ENCODE measurements around the gene VPS54. TPM values are rescaled to one million over a fixed set of nuclear protein-coding genes. Genes with fewer than 3 reads are reported as not detected.

The VPS54 gene
- total and polyA plus RNA-seq, 4 donors, result 12.5 to 49.3 (median 15.7) TPM

GRCh38 chr2:64029116-64029665, 10.0 kb upstream of the VPS54 start:
- DNase-seq (no peak), ATAC-seq (ENCODE audit: insufficient read depth, low FRiP score) (no peak)
- 94 to 95% methylated on average over 2 of the region's 2 CpGs for WGBS, 2 donors
- TF ChIP-seq CTCF (IDR thresholded peaks at IDR 0.05; ENCODE audit: control extremely low read depth, extremely low read depth), result no peak
- H3K27ac ChIP-seq (ENCODE audit: low read depth in 1 of 2, low read length in 1 of 2), result no peak overlapping the region
- no peaks in the 10 kb centered on the region for H3K36me3 ChIP-seq (ENCODE audit: control insufficient read depth in 4 of 4, insufficient read depth in 4 of 4, low read length in 4 of 4)
- H3K4me1 ChIP-seq (ENCODE audit: control insufficient read depth in 5 of 5, insufficient read depth in 5 of 5, low read length in 5 of 5), result no peaks in the 10 kb centered on the region
- no peaks in the 10 kb centered on the region for H3K9me3 ChIP-seq (ENCODE audit: control insufficient read depth in 4 of 4, insufficient read depth in 3 of 4, low read length in 3 of 4)
- H3K9ac ChIP-seq (ENCODE audit: insufficient read depth in 1 of 2, low read length in 2 of 2), result no peak overlapping the region
- no peak overlapping the region for H3K4me3 ChIP-seq
- no peaks in the 10 kb centered on the region for H3K27me3 ChIP-seq (ENCODE audit: control insufficient read depth in 3 of 3, insufficient read depth in 3 of 3, low read length in 2 of 3)

GRCh38 chr2:64025741-64026140, 6.5 kb upstream of the VPS54 start:
- Histone ChIP-seq H3K27me3 (ENCODE audit: control insufficient read depth in 3 of 3, insufficient read depth in 3 of 3, low read length in 2 of 3) (no peaks in the 10 kb centered on the region), H3K4me1 (ENCODE audit: control insufficient read depth in 5 of 5, insufficient read depth in 5 of 5, low read length in 5 of 5) (peaks cover 0 to 5% (median 0%) of the 10 kb centered on the region in 5 donors), H3K9ac (ENCODE audit: insufficient read depth in 1 of 2, low read length in 2 of 2) (no peak overlapping the region), H3K4me3 (no peak overlapping the region), H3K9me3 (ENCODE audit: control insufficient read depth in 4 of 4, insufficient read depth in 3 of 4, low read length in 3 of 4) (no peaks in the 10 kb centered on the region), H3K27ac (ENCODE audit: low read depth in 1 of 2, low read length in 1 of 2) (no peak overlapping the region), H3K36me3 (ENCODE audit: control insufficient read depth in 4 of 4, insufficient read depth in 4 of 4, low read length in 4 of 4) (no peaks in the 10 kb centered on the region)
- ATAC-seq (ENCODE audit: insufficient read depth, low FRiP score), result no peak
- DNase-seq, result no peak
- 61 to 73% methylated on average over 3 of the region's 3 CpGs for WGBS, 2 donors
- TF ChIP-seq CTCF (IDR thresholded peaks at IDR 0.05; ENCODE audit: control extremely low read depth, extremely low read depth), result no peak

GRCh38 chr2:64024259-64024949, 5.2 kb upstream of the VPS54 start:
- ATAC-seq (ENCODE audit: insufficient read depth, low FRiP score), result no peak
- Histone ChIP-seq H3K27me3 (ENCODE audit: control insufficient read depth in 3 of 3, insufficient read depth in 3 of 3, low read length in 2 of 3) (no peaks in the 10 kb centered on the region), H3K4me1 (ENCODE audit: control insufficient read depth in 5 of 5, insufficient read depth in 5 of 5, low read length in 5 of 5) (peaks cover 0 to 11% (median 5%) of the 10 kb centered on the region in 5 donors), H3K9ac (ENCODE audit: insufficient read depth in 1 of 2, low read length in 2 of 2) (no peak overlapping the region), H3K27ac (ENCODE audit: low read depth in 1 of 2, low read length in 1 of 2) (no peak overlapping the region), H3K36me3 (ENCODE audit: control insufficient read depth in 4 of 4, insufficient read depth in 4 of 4, low read length in 4 of 4) (no peaks in the 10 kb centered on the region), H3K9me3 (ENCODE audit: control insufficient read depth in 4 of 4, insufficient read depth in 3 of 4, low read length in 3 of 4) (no peaks in the 10 kb centered on the region), H3K4me3 (no peak overlapping the region)
- 76 to 90% methylated on average over 3 of the region's 3 CpGs for WGBS, 2 donors
- no peak for DNase-seq
- no peak for TF ChIP-seq CTCF (IDR thresholded peaks at IDR 0.05; ENCODE audit: control extremely low read depth, extremely low read depth)

All from lung (tissue), 12 donors.